GM18508 (cell line): ENCODE measurements around the gene GALK2.
"Not testable (repeated sequence)": the region's sequence is repeated elsewhere in the genome, so short reads cannot be mapped to it uniquely, and the experiment has no call there.

Source experiments
- ATAC-seq: cut with Tn5 transposase; IDR thresholded peaks from one replicate; pipeline ENCODE4 v1.9.1; 2021; ENCODE audit warnings: moderate number of reproducible peaks; ENCODE audit not compliant: insufficient read depth, unreplicated experiment

Gene GALK2

GRCh38 chr15:49208102-49208501, 38.1 kb downstream of the GALK2 start:
- ATAC-seq = not testable (repeated sequence)

GRCh38 chr15:49212897-49213296, 42.9 kb downstream of the GALK2 start:
- no peak for ATAC-seq

- peak; percentile 99 for ATAC-seq
Observed at GRCh38 chr15:49215768-49216739, 46.0 kb downstream of the GALK2 start.

- no peak for ATAC-seq
Observed at GRCh38 chr15:49223536-49224274, 53.7 kb downstream of the GALK2 start.

GRCh38 chr15:49225572-49226281, 55.7 kb downstream of the GALK2 start:
- no peak for ATAC-seq

GRCh38 chr15:49227602-49228001, 57.6 kb downstream of the GALK2 start:
- ATAC-seq = no peak

- ATAC-seq = no peak
Observed at GRCh38 chr15:49229922-49230321, 59.9 kb downstream of the GALK2 start.

- no peak for ATAC-seq
Observed at GRCh38 chr15:49232236-49232806, 62.3 kb downstream of the GALK2 start.

GRCh38 chr15:49235446-49236124, 65.5 kb downstream of the GALK2 start:
- peak; percentile 93 for ATAC-seq

- ATAC-seq = no peak
Observed at GRCh38 chr15:49236869-49237268, 66.8 kb downstream of the GALK2 start.

GRCh38 chr15:49238342-49238741, 68.3 kb downstream of the GALK2 start:
- ATAC-seq = no peak

- no peak for ATAC-seq
Observed at GRCh38 chr15:49239105-49239504, 69.1 kb downstream of the GALK2 start.

- ATAC-seq = no peak
Observed at GRCh38 chr15:49242820-49243219, 72.8 kb downstream of the GALK2 start.

- ATAC-seq = no peak
Observed at GRCh38 chr15:49247556-49248110, 77.6 kb downstream of the GALK2 start.

GRCh38 chr15:49248291-49248690, 78.2 kb downstream of the GALK2 start:
- no peak for ATAC-seq

GRCh38 chr15:49255966-49256759, 86.1 kb downstream of the GALK2 start:
- no peak for ATAC-seq

GRCh38 chr15:49265117-49265516, 95.1 kb downstream of the GALK2 start:
- ATAC-seq = not testable (repeated sequence)

- no peak for ATAC-seq
Observed at GRCh38 chr15:49265911-49266310, 95.9 kb downstream of the GALK2 start.
